Measurements from ENCODE around the gene SORCS3.

SORCS3 gene

GRCh38 chr10:104906112-104906511 lies 265.0 kb downstream of the SORCS3 start:
- POLR2A ChIA-PET, result no interaction called here
- CTCF ChIA-PET, result no interaction called here

GRCh38 chr10:104907521-104907920 lies 266.4 kb downstream of the SORCS3 start:
- H3K4me3 ChIP-seq (ENCODE audit: low read depth, low read length), result no peak overlapping the region
- ChIA-PET POLR2A (no interaction called here), CTCF (no interaction called here)
- TF ChIP-seq CTCF (IDR thresholded peaks at IDR 0.05; ENCODE audit: insufficient read depth, low read length, missing control alignments), result no peak
- DNase-seq (ENCODE audit: low read depth, low spot score), result no peak

More at GRCh38 chr10:104906112-104906511, 265.0 kb downstream of the SORCS3 start:
- no peak for TF ChIP-seq CTCF (IDR thresholded peaks at IDR 0.05; ENCODE audit: insufficient read depth, low read length, missing control alignments)
- no peak for DNase-seq (ENCODE audit: low read depth, low spot score)
- H3K4me3 ChIP-seq (ENCODE audit: low read depth, low read length), result no peak overlapping the region

GRCh38 chr10:104908581-104908980 lies 267.5 kb downstream of the SORCS3 start:
- POLR2A ChIA-PET, result no interaction called here
- TF ChIP-seq CTCF (IDR thresholded peaks at IDR 0.05; ENCODE audit: insufficient read depth, low read length, missing control alignments), result no peak
- CTCF ChIA-PET, result no interaction called here
- DNase-seq (ENCODE audit: low read depth, low spot score), result no peak
- no peak overlapping the region for H3K4me3 ChIP-seq (ENCODE audit: low read depth, low read length)

- TF ChIP-seq CTCF (IDR thresholded peaks at IDR 0.05; ENCODE audit: insufficient read depth, low read length, missing control alignments), result no peak
- DNase-seq (ENCODE audit: low read depth, low spot score), result no peak
- CTCF ChIA-PET, result no interaction called here
- POLR2A ChIA-PET, result no interaction called here
- no peak overlapping the region for H3K4me3 ChIP-seq (ENCODE audit: low read depth, low read length)
These were observed 269.6 kb downstream of the SORCS3 start for GRCh38 chr10:104910712-104911111.

- TF ChIP-seq CTCF (IDR thresholded peaks at IDR 0.05; ENCODE audit: insufficient read depth, low read length, missing control alignments), result no peak
- H3K4me3 ChIP-seq (ENCODE audit: low read depth, low read length), result no peak overlapping the region
- POLR2A ChIA-PET, result no interaction called here
- no peak for DNase-seq (ENCODE audit: low read depth, low spot score)
- CTCF ChIA-PET, result no interaction called here
These were observed 272.3 kb downstream of the SORCS3 start for GRCh38 chr10:104913390-104913789.

- no peak for TF ChIP-seq CTCF (IDR thresholded peaks at IDR 0.05; ENCODE audit: insufficient read depth, low read length, missing control alignments)
- CTCF ChIA-PET, result no interaction called here
- no peak overlapping the region for H3K4me3 ChIP-seq (ENCODE audit: low read depth, low read length)
- POLR2A ChIA-PET, result no interaction called here
- DNase-seq (ENCODE audit: low read depth, low spot score), result no peak
These were observed 279.4 kb downstream of the SORCS3 start for GRCh38 chr10:104920476-104920875.

Data from AG04449 (cell line).